Endodermal cell (in vitro differentiated cells): Measurements from ENCODE around the gene PDCD4. TPM values are rescaled to one million over a fixed set of nuclear protein-coding genes. Genes with fewer than 3 reads are reported as not detected.

Experiments used
- DNase-seq: peaks from one replicate; pipeline ENCODE4 v3.0.0-alpha.2; 2017
- H3K27ac ChIP-seq: 2 replicates; pipeline ENCODE4 v1.5.1; 2013; ENCODE audit warnings: mild to moderate bottlenecking, low read depth, low read length, moderate library complexity
- H3K27me3 ChIP-seq: 2 replicates; pipeline ENCODE4 v1.6.1; 2013; ENCODE audit warnings: mild to moderate bottlenecking, low read length, moderate library complexity; ENCODE audit not compliant: insufficient read depth, control insufficient read depth, poor library complexity, severe bottlenecking
- H3K36me3 ChIP-seq: 2 replicates; pipeline ENCODE4 v1.7.0; 2013; ENCODE audit warnings: mild to moderate bottlenecking, low read length, moderate library complexity; ENCODE audit not compliant: control insufficient read depth, insufficient read depth
- H3K4me1 ChIP-seq: one replicate; pipeline ENCODE4 v1.7.0; 2013; ENCODE audit warnings: low read length; ENCODE audit not compliant: control insufficient read depth, insufficient read depth
- H3K4me3 ChIP-seq: 2 replicates; pipeline ENCODE4 v1.5.1; 2013; ENCODE audit warnings: mild to moderate bottlenecking, low read length, moderate library complexity
- H3K9ac ChIP-seq: 2 replicates; pipeline ENCODE4 v1.6.1; 2013; ENCODE audit warnings: mild to moderate bottlenecking, low read length, moderate library complexity; ENCODE audit not compliant: poor library complexity, severe bottlenecking; ENCODE audit errors: extremely low read depth
- H3K9me3 ChIP-seq: 2 replicates; pipeline ENCODE4 v1.6.1; 2013; ENCODE audit warnings: mild to moderate bottlenecking, low read length, moderate library complexity; ENCODE audit not compliant: control insufficient read depth
- H3K27ac Mint-ChIP-seq: 2 replicates; pipeline ENCODE4 v1.8.0; 2020; ENCODE audit warnings: mixed read lengths
- H3K27me3 Mint-ChIP-seq: 2 replicates; pipeline ENCODE4 v1.8.0; 2021; ENCODE audit warnings: mild to moderate bottlenecking, mixed read lengths; ENCODE audit not compliant: insufficient read depth
- H3K36me3 Mint-ChIP-seq: 2 replicates; pipeline ENCODE4 v1.8.0; 2020; ENCODE audit warnings: low read depth, mixed read lengths
- H3K4me1 Mint-ChIP-seq: 2 replicates; pipeline ENCODE4 v1.8.0; 2020; ENCODE audit warnings: mixed read lengths
- H3K4me3 Mint-ChIP-seq: 2 replicates; pipeline ENCODE4 v1.8.0; 2020; ENCODE audit warnings: mild to moderate bottlenecking, moderate library complexity, mixed read lengths
- H3K9me3 Mint-ChIP-seq: 2 replicates; pipeline ENCODE4 v1.8.0; 2020; ENCODE audit warnings: mild to moderate bottlenecking, mixed read lengths
- CTCF ChIP-seq: fragments of 200-600 bp; sonication (generic); conservative IDR thresholded peaks from 2 replicates; pipeline ENCODE4 v1.5.0; 2021; ENCODE audit warnings: antibody characterized with exemption, mild to moderate bottlenecking
- WGBS, 2 experiments: methylation state at CpG; one replicate each; pipeline versions ENCODE4 v1.1.5 to v1.1.7; 2013; ENCODE audit warnings: missing lambda C conversion rate in 2 of 2, mixed read lengths in 1 of 2; ENCODE audit not compliant: insufficient coverage in 1 of 2, insufficient read length in 1 of 2; 5-methylcytosine and 5-hydroxymethylcytosine counted together
- total RNA-seq, 2 donors: library from RNA; stranded (reverse); fragmentation: NEBNext Ultra II Directional in 1 of 2; extraction: Animal tissue kit (Norgen Biotek cat#: 25700) in 1 of 2; gene quantifications; 2 replicates in 1 of 2; 3 replicates in 1 of 2; pipeline ENCODE4 v1.2.1, GENCODE V29; 2021

The PDCD4 gene
- total RNA-seq, 2 donors from 2014 or later = 46.5 to 48.5 TPM

DNA sequence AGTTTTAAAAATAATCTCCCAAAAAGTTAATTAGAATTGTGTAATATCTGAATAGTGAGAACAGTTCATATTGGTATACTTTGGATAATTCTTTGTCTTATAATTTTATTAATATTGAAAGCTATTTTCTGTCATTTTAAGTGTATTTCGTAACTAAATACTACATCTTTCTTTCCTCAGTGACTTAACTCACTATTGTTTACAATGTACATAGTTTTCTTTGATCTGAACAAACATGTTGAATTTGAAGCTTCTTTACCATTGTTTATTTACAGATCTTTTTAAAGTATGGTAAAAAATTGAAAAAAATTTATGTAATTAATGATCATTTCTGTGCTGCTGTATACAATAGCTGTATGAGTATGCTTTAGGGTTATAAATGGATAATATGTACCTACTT, 5.1 kb downstream of the PDCD4 start:
- H3K9me3 Mint-ChIP-seq = no peaks in the 10 kb centered on the region
- WGBS, 2 experiments = no CpG with 5 or more reads among the region's 1 CpG
- Histone ChIP-seq H3K9me3 (no peaks in the 10 kb centered on the region), H3K9ac (no peak overlapping the region), H3K4me1 (no peaks in the 10 kb centered on the region), H3K36me3 (peaks cover 15% of the 10 kb centered on the region), H3K27ac (no peak overlapping the region), H3K27me3 (no peaks in the 10 kb centered on the region), H3K4me3 (no peak overlapping the region)
- no peak overlapping the region for H3K27ac Mint-ChIP-seq
- no peak for DNase-seq
- H3K4me1 Mint-ChIP-seq = peaks cover 8% of the 10 kb centered on the region
- no peak for TF ChIP-seq CTCF
- peaks cover 15% of the 10 kb centered on the region for H3K36me3 Mint-ChIP-seq
- no peak overlapping the region for H3K4me3 Mint-ChIP-seq
- no peaks in the 10 kb centered on the region for H3K27me3 Mint-ChIP-seq

GRCh38 chr10:110880012-110880411, 8.3 kb downstream of the PDCD4 start:
- Histone ChIP-seq H3K4me3 (no peak overlapping the region), H3K27me3 (no peaks in the 10 kb centered on the region), H3K27ac (no peak overlapping the region), H3K4me1 (no peaks in the 10 kb centered on the region), H3K9me3 (no peaks in the 10 kb centered on the region), H3K9ac (no peak overlapping the region), H3K36me3 (peaks cover 39% of the 10 kb centered on the region)
- no peak for TF ChIP-seq CTCF
- 92 to 96% methylated on average over 3 of the region's 3 CpGs for WGBS, 2 experiments
- DNase-seq = no peak
- Mint-ChIP-seq H3K9me3 (no peaks in the 10 kb centered on the region), H3K27ac (no peak overlapping the region), H3K4me3 (no peak overlapping the region), H3K36me3 (peaks cover 30% of the 10 kb centered on the region), H3K4me1 (no peaks in the 10 kb centered on the region), H3K27me3 (no peaks in the 10 kb centered on the region)

DNA sequence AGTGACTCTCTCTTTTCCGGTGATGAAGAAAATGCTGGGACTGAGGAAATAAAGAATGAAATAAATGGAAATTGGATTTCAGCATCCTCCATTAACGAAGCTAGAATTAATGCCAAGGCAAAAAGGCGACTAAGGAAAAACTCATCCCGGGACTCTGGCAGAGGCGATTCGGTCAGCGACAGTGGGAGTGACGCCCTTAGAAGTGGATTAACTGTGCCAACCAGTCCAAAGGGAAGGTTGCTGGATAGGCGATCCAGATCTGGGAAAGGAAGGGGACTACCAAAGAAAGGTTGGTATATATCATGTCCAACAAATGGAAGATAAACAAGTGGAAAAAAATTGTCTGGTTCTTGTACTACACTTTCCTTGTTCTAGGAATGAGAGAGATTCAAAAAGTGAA, 9.5 kb downstream of the PDCD4 start:
- H3K27me3 Mint-ChIP-seq = no peaks in the 10 kb centered on the region
- no peaks in the 10 kb centered on the region for H3K9me3 Mint-ChIP-seq
- TF ChIP-seq CTCF = no peak
- Histone ChIP-seq H3K27ac (no peak overlapping the region), H3K36me3 (peaks cover 42% of the 10 kb centered on the region), H3K9me3 (no peaks in the 10 kb centered on the region), H3K4me1 (no peaks in the 10 kb centered on the region), H3K4me3 (no peak overlapping the region), H3K27me3 (no peaks in the 10 kb centered on the region), H3K9ac (no peak overlapping the region)
- H3K27ac Mint-ChIP-seq = no peak overlapping the region
- DNase-seq = no peak
- H3K36me3 Mint-ChIP-seq = peaks cover 24% of the 10 kb centered on the region
- 95 to 97% methylated on average over 8 to 9 of the region's 9 CpGs for WGBS, 2 experiments
- H3K4me3 Mint-ChIP-seq = no peak overlapping the region
- no peaks in the 10 kb centered on the region for H3K4me1 Mint-ChIP-seq
